Parathyroid adenoma (tissue), 2 donors: ENCODE measurements around the gene SCARB1.

Experiments
- H2AFZ ChIP-seq: fragments of 300-600 bp; sonication (generic); one replicate; pipeline ENCODE4 v1.7.0; 2017; ENCODE audit warnings: antibody characterized with exemption, mild to moderate bottlenecking
- H3K27ac ChIP-seq: fragments of 300-600 bp; sonication (generic); one replicate; pipeline ENCODE4 v1.7.0; 2017
- H3K27me3 ChIP-seq: fragments of 300-600 bp; sonication (generic); one replicate; pipeline ENCODE4 v1.7.0; 2017; ENCODE audit warnings: low read length; ENCODE audit not compliant: control insufficient read depth, insufficient read depth
- H3K36me3 ChIP-seq: fragments of 300-600 bp; sonication (generic); one replicate; pipeline ENCODE4 v1.7.0; 2017; ENCODE audit warnings: low read length; ENCODE audit not compliant: control insufficient read depth, insufficient read depth
- H3K4me1 ChIP-seq: fragments of 300-600 bp; sonication (generic); one replicate; pipeline ENCODE4 v1.7.0; 2017; ENCODE audit warnings: control low read depth
- H3K4me2 ChIP-seq: fragments of 300-600 bp; sonication (generic); one replicate; pipeline ENCODE4 v1.7.0; 2017; ENCODE audit warnings: low read length
- H3K4me3 ChIP-seq: fragments of 300-600 bp; sonication (generic); one replicate; pipeline ENCODE4 v1.7.0; 2017; ENCODE audit warnings: low read depth, low read length
- H3K79me2 ChIP-seq: fragments of 300-600 bp; sonication (generic); one replicate; pipeline ENCODE4 v1.7.0; 2017; ENCODE audit warnings: control low read depth
- H3K9ac ChIP-seq: fragments of 300-600 bp; sonication (generic); one replicate; pipeline ENCODE4 v1.7.0; 2017; ENCODE audit warnings: mild to moderate bottlenecking
- H3K9me3 ChIP-seq: fragments of 300-600 bp; sonication (generic); one replicate; pipeline ENCODE4 v1.7.0; 2017; ENCODE audit warnings: low read length; ENCODE audit not compliant: control insufficient read depth
- TF ChIP-seq, protein P1 (sequence below): fragments of 300-600 bp; sonication (generic); IDR thresholded peaks from one replicate; pipeline ENCODE4 v1.7.0; 2017; ENCODE audit warnings: antibody characterized with exemption, mild to moderate bottlenecking
- donor health status: primary hyperparathyroidism.

SCARB1 gene

DNA sequence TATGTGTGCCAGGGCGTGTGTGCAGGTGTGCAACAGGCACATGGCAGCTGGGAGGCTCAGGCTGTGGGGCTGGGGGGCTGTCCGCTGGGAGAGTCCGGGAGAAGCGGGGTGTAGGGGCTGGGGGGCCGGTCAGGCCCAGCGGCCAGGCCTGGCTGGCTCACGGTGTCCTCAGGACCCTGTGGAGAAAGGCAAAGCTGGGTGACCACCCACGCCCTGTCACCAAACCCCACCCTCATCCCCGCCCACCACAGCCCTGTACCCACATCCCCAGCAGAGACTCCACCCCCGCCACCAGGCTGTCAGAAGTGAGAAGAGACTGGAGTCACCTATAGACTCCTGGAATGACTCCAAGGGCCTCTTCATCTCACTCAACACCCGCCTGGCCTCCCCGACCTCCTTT, 85.3 kb downstream of the SCARB1 start:
- no peaks in the 10 kb centered on the region for H3K36me3 ChIP-seq
- TF ChIP-seq, protein P1, sequence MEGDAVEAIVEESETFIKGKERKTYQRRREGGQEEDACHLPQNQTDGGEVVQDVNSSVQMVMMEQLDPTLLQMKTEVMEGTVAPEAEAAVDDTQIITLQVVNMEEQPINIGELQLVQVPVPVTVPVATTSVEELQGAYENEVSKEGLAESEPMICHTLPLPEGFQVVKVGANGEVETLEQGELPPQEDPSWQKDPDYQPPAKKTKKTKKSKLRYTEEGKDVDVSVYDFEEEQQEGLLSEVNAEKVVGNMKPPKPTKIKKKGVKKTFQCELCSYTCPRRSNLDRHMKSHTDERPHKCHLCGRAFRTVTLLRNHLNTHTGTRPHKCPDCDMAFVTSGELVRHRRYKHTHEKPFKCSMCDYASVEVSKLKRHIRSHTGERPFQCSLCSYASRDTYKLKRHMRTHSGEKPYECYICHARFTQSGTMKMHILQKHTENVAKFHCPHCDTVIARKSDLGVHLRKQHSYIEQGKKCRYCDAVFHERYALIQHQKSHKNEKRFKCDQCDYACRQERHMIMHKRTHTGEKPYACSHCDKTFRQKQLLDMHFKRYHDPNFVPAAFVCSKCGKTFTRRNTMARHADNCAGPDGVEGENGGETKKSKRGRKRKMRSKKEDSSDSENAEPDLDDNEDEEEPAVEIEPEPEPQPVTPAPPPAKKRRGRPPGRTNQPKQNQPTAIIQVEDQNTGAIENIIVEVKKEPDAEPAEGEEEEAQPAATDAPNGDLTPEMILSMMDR: no peak
- no peaks in the 10 kb centered on the region for H3K4me1 ChIP-seq
- no peak overlapping the region for H2AFZ ChIP-seq
- H3K79me2 ChIP-seq: no peaks in the 10 kb centered on the region
- no peak overlapping the region for H3K4me3 ChIP-seq
- H3K27me3 ChIP-seq: no peaks in the 10 kb centered on the region
- H3K9me3 ChIP-seq: no peaks in the 10 kb centered on the region
- no peak overlapping the region for H3K27ac ChIP-seq
- H3K4me2 ChIP-seq: no peak overlapping the region
- H3K9ac ChIP-seq: no peak overlapping the region

DNA sequence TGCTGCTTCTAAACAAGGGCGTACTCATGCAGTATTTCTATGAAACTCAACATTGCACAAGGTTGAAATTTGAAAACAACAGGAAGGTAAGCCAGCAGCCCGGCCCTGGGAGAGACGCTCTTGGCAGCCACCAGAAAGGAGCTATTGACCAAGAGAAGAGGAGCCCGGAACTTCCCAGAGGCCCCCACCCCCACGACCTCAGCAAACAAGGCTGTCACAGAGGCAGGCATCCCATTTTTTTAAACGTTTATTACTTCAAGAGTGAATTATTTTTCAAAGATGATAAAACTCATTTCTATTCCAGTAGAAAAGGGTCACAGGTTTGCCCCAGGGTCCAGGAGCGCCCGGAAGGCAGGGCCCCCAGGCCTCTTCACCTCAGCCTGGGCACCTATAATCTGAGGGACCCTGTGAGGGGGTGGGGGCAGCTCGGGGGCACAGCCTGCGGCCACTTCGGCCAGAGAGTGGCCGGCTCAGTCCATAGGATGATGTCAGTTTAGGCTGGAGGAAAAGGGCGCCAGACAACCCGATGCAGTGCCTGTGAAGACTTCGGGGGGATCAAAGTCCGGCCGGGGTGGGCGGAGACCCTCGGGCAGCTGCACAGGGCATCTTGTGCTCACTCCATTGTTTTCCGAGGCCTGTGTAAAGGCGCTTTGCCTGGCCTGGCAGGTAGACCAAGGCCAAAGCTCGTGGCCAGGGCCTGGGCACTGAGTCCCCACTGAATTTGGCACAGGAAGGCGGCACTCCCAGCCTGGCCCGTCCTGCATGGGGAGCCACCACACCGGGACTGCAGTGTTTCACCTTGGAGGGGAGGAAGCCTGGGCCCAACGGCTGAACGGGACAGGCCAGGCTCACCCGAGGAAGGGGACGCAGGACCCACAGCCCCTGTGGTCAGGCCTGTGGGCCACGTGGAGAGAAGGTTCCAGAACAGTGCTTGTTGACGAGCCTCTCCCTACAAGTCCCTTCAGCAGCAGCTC, 86.0 kb downstream of the SCARB1 start:
- H3K4me2 ChIP-seq: no peak overlapping the region
- no peak overlapping the region for H3K27ac ChIP-seq
- TF ChIP-seq, protein P1: no peak
- no peak overlapping the region for H2AFZ ChIP-seq
- no peak overlapping the region for H3K9ac ChIP-seq
- H3K79me2 ChIP-seq: no peaks in the 10 kb centered on the region
- H3K36me3 ChIP-seq: no peaks in the 10 kb centered on the region
- no peaks in the 10 kb centered on the region for H3K27me3 ChIP-seq
- H3K9me3 ChIP-seq: no peaks in the 10 kb centered on the region
- H3K4me3 ChIP-seq: no peak overlapping the region
- H3K4me1 ChIP-seq: no peaks in the 10 kb centered on the region

DNA sequence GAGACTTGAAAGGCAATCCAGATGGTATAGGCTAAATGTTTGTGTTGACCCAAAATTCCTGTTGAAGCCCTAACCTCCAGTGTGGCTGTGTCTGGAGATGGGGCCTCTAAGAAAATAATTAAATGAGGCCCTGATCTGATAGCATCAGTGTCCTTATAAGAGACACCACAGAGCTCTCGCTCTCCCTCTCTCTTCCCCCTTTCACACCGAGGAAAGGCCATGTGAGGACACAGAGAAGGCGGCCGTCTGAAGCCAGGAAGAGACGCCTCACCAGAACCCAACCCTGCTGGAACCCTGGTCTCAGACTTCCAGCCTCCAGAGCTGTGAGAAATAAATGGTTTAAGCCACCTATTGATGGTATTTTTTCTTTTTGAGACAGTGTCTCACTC, 87.5 kb downstream of the SCARB1 start:
- H3K9me3 ChIP-seq: no peaks in the 10 kb centered on the region
- H3K36me3 ChIP-seq: no peaks in the 10 kb centered on the region
- no peaks in the 10 kb centered on the region for H3K79me2 ChIP-seq
- H2AFZ ChIP-seq: no peak overlapping the region
- H3K9ac ChIP-seq: no peak overlapping the region
- H3K4me2 ChIP-seq: no peak overlapping the region
- peaks cover 3% of the 10 kb centered on the region for H3K27me3 ChIP-seq
- TF ChIP-seq, protein P1: no peak
- H3K27ac ChIP-seq: no peak overlapping the region
- no peaks in the 10 kb centered on the region for H3K4me1 ChIP-seq
- H3K4me3 ChIP-seq: no peak overlapping the region

DNA sequence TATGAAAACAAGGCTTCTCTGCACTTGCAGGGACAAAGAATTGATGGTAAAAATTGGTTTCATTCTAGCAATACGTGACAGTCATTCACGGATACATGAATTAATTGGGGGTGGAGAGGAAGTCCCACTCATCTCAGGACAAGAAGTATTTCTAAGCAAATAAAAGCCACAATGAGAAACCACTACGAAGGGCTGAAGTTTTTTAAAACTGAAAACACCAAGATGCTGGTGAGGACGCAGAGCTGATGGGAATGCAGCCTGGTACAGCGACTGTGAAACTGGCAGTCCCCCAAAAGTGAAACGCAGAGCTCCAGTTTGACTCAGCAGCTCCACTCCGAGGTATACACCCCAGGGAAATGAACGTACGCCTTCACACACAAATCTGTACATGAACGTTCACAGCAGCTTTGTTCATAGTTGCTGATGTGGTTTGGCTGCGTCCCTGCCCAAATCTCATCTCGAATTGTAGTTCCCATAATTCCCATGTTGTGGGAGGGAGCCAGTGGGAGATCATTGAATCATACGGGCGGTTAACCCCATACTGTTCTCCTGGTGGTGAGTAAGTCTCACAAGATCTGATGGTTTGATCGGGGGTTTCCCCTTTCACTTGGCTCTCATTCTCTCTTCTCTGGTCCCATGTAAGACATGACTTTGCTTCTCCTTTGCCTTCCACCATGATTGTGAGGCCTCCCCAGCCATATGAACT, 89.0 kb downstream of the SCARB1 start:
- H3K4me1 ChIP-seq: no peaks in the 10 kb centered on the region
- H3K4me3 ChIP-seq: no peak overlapping the region
- no peak overlapping the region for H3K9ac ChIP-seq
- TF ChIP-seq, protein P1: no peak
- H3K27me3 ChIP-seq: peaks cover 3% of the 10 kb centered on the region
- no peak overlapping the region for H2AFZ ChIP-seq
- H3K27ac ChIP-seq: no peak overlapping the region
- no peaks in the 10 kb centered on the region for H3K9me3 ChIP-seq
- no peaks in the 10 kb centered on the region for H3K36me3 ChIP-seq
- H3K4me2 ChIP-seq: no peak overlapping the region
- H3K79me2 ChIP-seq: no peaks in the 10 kb centered on the region
